Smooth muscle cell (in vitro differentiated cells): ENCODE results near the gene POMGNT2. TPM values are rescaled to one million over a fixed set of nuclear protein-coding genes. Genes with fewer than 3 reads are reported as not detected.
"Not testable (repeated sequence)": the region's sequence is repeated elsewhere in the genome, so short reads cannot be mapped to it uniquely, and the experiment has no call there.

Experiments
- DNase-seq: peaks from one replicate; lab custom pipeline; 2025; ENCODE audit not compliant: unreplicated experiment; lab: John Stamatoyannopoulos, UW
- H2AFZ ChIP-seq: fragments of 200-600 bp; sonication (generic); 2 replicates; pipeline ENCODE4 v1.6.0; 2016; ENCODE audit warnings: antibody characterized with exemption, low read depth, mild to moderate bottlenecking
- H3F3A ChIP-seq: fragments of 200-600 bp; sonication (generic); 2 replicates; pipeline ENCODE4 v1.6.0; 2017; ENCODE audit warnings: antibody characterized with exemption, low read depth
- H3K27ac ChIP-seq: fragments of 200-600 bp; sonication (generic); 2 replicates; pipeline ENCODE4 v1.5.1; 2016; ENCODE audit warnings: low read depth, mild to moderate bottlenecking
- H3K27me3 ChIP-seq: fragments of 200-600 bp; sonication (generic); 2 replicates; pipeline ENCODE4 v1.6.1; 2016; ENCODE audit warnings: low read depth, mild to moderate bottlenecking
- H3K36me3 ChIP-seq: fragments of 200-600 bp; sonication (generic); 2 replicates; pipeline ENCODE4 v1.5.1; 2016; ENCODE audit warnings: low read depth
- H3K4me1 ChIP-seq: fragments of 200-600 bp; sonication (generic); 2 replicates; pipeline ENCODE4 v1.5.1; 2016; ENCODE audit warnings: low read depth
- H3K4me2 ChIP-seq: fragments of 200-600 bp; sonication (generic); 2 replicates; pipeline ENCODE4 v1.6.0; 2016; ENCODE audit warnings: mild to moderate bottlenecking
- H3K4me3 ChIP-seq: fragments of 200-600 bp; sonication (generic); 2 replicates; pipeline ENCODE4 v1.5.1; 2016; ENCODE audit warnings: mild to moderate bottlenecking
- H3K79me2 ChIP-seq: fragments of 200-600 bp; sonication (generic); 2 replicates; pipeline ENCODE4 v1.6.0; 2016; ENCODE audit warnings: low read depth, mild to moderate bottlenecking
- H3K9ac ChIP-seq: fragments of 200-600 bp; sonication (generic); 2 replicates; pipeline ENCODE4 v1.6.0; 2016; ENCODE audit warnings: low read depth
- H3K9me3 ChIP-seq: fragments of 200-600 bp; sonication (generic); replicated peaks from 2 replicates; pipeline ENCODE4 v1.5.1; 2016; ENCODE audit warnings: low read depth
- H4K20me1 ChIP-seq: fragments of 200-600 bp; sonication (generic); 2 replicates; pipeline ENCODE4 v1.6.0; 2016; ENCODE audit warnings: low read depth
- WGBS: methylation state at CpG from one replicate; pipeline ENCODE4 v1.1.7; 2016; ENCODE audit warnings: low lambda C conversion rate; 5-methylcytosine and 5-hydroxymethylcytosine counted together
- polyA plus RNA-seq: library from polyadenylated mRNA; unstranded; fragments of >200 nt; fragmentation: Nextera tagmentation; extraction: Ambion mirVana; gene quantifications from 2 replicates; pipeline ENCODE4 v1.2.1, GENCODE V29; 2016
- total RNA-seq: library from RNA; depleted of rRNA; stranded (reverse); fragments of >200 nt; gene quantifications from 2 replicates; pipeline ENCODE4 v1.2.3, GENCODE V29; 2014
- TF ChIP-seq, protein P1 (sequence below): fragments of 200-600 bp; sonication (generic); IDR thresholded peaks from 2 replicates; pipeline ENCODE4 v1.5.1; 2017; ENCODE audit warnings: borderline replicate concordance, mild to moderate bottlenecking, antibody characterized with exemption; ENCODE audit not compliant: insufficient read depth, poor library complexity, severe bottlenecking

The POMGNT2 gene
- total and polyA plus RNA-seq, 2 experiments from 2014 or later, result 9.3 to 14.1 TPM

DNA sequence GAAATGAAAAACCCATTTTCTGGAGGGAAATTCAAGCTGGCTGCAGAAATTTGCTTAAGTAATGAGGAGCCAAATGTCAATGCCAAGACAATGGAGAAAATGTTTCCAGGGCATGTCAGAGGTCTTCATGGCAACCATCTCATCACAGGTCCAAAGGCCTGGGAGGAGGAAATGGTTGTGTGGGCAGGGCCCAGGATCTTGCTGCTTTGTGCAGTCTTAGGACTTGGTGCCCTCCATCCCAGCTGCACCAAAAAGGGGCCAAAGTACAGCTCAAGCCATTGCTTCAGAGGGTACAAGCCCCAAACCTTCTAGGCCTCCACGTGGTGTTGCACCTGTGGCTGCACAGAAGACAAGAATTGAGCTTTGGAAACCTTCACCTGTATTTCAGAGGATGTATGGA, 59.3 kb downstream of the POMGNT2 start:
- Histone ChIP-seq H2AFZ (no peak overlapping the region), H4K20me1 (no peaks in the 10 kb centered on the region), H3F3A (no peaks in the 10 kb centered on the region), H3K36me3 (no peaks in the 10 kb centered on the region), H3K79me2 (no peaks in the 10 kb centered on the region), H3K4me2 (no peak overlapping the region), H3K4me1 (no peaks in the 10 kb centered on the region), H3K4me3 (no peak overlapping the region), H3K9me3 (no peaks in the 10 kb centered on the region), H3K27me3 (no peaks in the 10 kb centered on the region), H3K9ac (no peak overlapping the region), H3K27ac (no peak overlapping the region)
- WGBS, result 43% methylated on average over 1 of the region's 1 CpG
- DNase-seq, result no peak
- TF ChIP-seq, protein P1, sequence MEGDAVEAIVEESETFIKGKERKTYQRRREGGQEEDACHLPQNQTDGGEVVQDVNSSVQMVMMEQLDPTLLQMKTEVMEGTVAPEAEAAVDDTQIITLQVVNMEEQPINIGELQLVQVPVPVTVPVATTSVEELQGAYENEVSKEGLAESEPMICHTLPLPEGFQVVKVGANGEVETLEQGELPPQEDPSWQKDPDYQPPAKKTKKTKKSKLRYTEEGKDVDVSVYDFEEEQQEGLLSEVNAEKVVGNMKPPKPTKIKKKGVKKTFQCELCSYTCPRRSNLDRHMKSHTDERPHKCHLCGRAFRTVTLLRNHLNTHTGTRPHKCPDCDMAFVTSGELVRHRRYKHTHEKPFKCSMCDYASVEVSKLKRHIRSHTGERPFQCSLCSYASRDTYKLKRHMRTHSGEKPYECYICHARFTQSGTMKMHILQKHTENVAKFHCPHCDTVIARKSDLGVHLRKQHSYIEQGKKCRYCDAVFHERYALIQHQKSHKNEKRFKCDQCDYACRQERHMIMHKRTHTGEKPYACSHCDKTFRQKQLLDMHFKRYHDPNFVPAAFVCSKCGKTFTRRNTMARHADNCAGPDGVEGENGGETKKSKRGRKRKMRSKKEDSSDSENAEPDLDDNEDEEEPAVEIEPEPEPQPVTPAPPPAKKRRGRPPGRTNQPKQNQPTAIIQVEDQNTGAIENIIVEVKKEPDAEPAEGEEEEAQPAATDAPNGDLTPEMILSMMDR, result no peak

GRCh38 chr3:43045079-43045478, 60.8 kb downstream of the POMGNT2 start:
- not testable (repeated sequence) for H3K27me3 ChIP-seq, H3K4me3 ChIP-seq, H3F3A ChIP-seq, H3K27ac ChIP-seq, H3K4me1 ChIP-seq, H3K79me2 ChIP-seq, H3K36me3 ChIP-seq, H2AFZ ChIP-seq, H3K9me3 ChIP-seq, DNase-seq, H4K20me1 ChIP-seq, H3K9ac ChIP-seq, H3K4me2 ChIP-seq

DNA sequence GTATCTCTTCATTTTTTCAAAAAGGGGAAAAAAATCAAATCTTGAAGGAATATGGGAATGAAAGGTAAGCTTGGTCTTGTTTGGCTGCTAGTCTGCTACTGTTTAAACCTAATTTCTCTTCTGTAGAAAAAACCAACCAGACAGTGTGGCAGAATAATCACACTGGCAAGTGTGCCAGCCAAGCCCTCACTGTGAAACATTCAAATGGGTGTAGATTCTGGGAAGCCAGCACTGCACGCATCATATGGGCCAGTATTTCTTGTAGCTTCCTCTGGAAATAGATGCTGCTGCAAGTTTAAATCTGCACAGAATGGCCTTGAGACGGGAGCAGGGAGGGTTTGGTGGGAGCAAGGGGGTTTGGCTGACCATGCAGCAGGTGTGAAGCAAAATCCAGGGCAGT, 62.1 kb downstream of the POMGNT2 start:
- TF ChIP-seq, protein P1, result no peak
- Histone ChIP-seq H3K4me2 (no peak overlapping the region), H3F3A (no peaks in the 10 kb centered on the region), H3K4me3 (no peak overlapping the region), H3K9me3 (no peaks in the 10 kb centered on the region), H3K4me1 (no peaks in the 10 kb centered on the region), H3K27me3 (no peaks in the 10 kb centered on the region), H3K27ac (no peak overlapping the region), H4K20me1 (no peaks in the 10 kb centered on the region), H2AFZ (no peak overlapping the region), H3K79me2 (no peaks in the 10 kb centered on the region), H3K36me3 (no peaks in the 10 kb centered on the region), H3K9ac (no peak overlapping the region)
- 89% methylated on average over 2 of the region's 2 CpGs for WGBS
- no peak for DNase-seq

- Histone ChIP-seq H4K20me1 (no peaks in the 10 kb centered on the region), H3F3A (no peaks in the 10 kb centered on the region), H3K4me1 (no peaks in the 10 kb centered on the region), H3K79me2 (no peaks in the 10 kb centered on the region), H3K27ac (no peak overlapping the region), H3K4me3 (no peak overlapping the region), H3K4me2 (no peak overlapping the region), H3K9me3 (no peaks in the 10 kb centered on the region), H3K36me3 (no peaks in the 10 kb centered on the region), H2AFZ (no peak overlapping the region), H3K9ac (no peak overlapping the region), H3K27me3 (no peaks in the 10 kb centered on the region)
- DNase-seq, result no peak
- TF ChIP-seq, protein P1, result no peak
- 84% methylated on average over 3 of the region's 3 CpGs for WGBS
These were observed 62.7 kb downstream of the POMGNT2 start for GRCh38 chr3:43043071-43043766.
